Thyroid gland (tissue), 4 donors: Measurements from ENCODE around the gene PSD2.

Source experiments
- POLR2A ChIP-seq, 2 donors: fragments of 450-650 bp; IDR thresholded peaks; one replicate each; pipeline ENCODE4 v1.6.1; 2017; ENCODE audit warnings: antibody characterized with exemption in 2 of 2, mild to moderate bottlenecking in 2 of 2, moderate library complexity in 1 of 2
- TF ChIP-seq, protein P1 (sequence below), 6 experiments: fragments of 200-600 bp in 3 of 6; fragments of 450-650 bp in 3 of 6; sonication (generic) in 3 of 6; IDR thresholded peaks; one replicate each; pipeline ENCODE4 v1.5.1; 2016 to 2019; ENCODE audit warnings: antibody characterized with exemption in 6 of 6, mild to moderate bottlenecking in 2 of 6, inconsistent platforms in 1 of 6, moderate library complexity in 1 of 6

DNA sequence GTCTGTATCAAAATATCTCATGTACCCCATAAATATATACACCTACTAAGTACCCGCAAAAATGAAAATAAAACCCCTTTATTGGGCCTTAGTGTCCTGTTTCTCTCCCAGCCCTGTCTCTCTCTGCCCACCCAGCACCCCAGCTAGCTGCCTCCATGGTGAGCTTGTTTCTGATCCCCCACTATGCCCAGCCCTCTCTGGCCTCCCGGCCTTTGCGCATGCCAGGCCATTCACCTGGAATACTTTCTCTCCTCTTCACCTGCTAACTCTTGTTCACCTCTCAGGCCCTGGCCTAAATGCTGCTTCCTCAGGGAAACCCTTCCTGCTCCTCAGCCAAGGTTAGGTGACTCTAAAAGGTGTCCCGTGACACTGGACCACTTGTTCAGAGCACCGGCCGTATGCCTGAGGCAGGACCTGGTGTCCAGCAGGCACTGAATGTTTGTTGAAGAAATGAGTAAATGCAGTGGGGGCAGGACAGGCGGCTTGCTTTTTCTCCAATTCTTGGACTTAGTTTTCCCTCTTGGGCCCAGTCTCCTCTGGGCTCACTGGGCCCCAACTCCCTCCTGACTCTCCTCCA lies 58.5 kb downstream of the PSD2 start:
- TF ChIP-seq, protein P1, sequence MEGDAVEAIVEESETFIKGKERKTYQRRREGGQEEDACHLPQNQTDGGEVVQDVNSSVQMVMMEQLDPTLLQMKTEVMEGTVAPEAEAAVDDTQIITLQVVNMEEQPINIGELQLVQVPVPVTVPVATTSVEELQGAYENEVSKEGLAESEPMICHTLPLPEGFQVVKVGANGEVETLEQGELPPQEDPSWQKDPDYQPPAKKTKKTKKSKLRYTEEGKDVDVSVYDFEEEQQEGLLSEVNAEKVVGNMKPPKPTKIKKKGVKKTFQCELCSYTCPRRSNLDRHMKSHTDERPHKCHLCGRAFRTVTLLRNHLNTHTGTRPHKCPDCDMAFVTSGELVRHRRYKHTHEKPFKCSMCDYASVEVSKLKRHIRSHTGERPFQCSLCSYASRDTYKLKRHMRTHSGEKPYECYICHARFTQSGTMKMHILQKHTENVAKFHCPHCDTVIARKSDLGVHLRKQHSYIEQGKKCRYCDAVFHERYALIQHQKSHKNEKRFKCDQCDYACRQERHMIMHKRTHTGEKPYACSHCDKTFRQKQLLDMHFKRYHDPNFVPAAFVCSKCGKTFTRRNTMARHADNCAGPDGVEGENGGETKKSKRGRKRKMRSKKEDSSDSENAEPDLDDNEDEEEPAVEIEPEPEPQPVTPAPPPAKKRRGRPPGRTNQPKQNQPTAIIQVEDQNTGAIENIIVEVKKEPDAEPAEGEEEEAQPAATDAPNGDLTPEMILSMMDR (IDR thresholded peaks at IDR 0.05) = no peak
- no peak for TF ChIP-seq POLR2A (IDR thresholded peaks at IDR 0.05)
